Mesendoderm (in vitro differentiated cells): ENCODE data around the gene GVQW3.

ENCODE experiments used
- DNase-seq: peaks from one replicate; pipeline ENCODE4 v3.0.0; 2013
- H2AK5ac ChIP-seq: 2 replicates; pipeline ENCODE4 v1.6.1; 2013; ENCODE audit warnings: low read length, inconsistent platforms
- H2BK120ac ChIP-seq: 2 replicates; pipeline ENCODE4 v1.6.1; 2013; ENCODE audit warnings: low read depth, mild to moderate bottlenecking, low read length, moderate library complexity, mixed read lengths
- H2BK15ac ChIP-seq: replicated peaks from 2 replicates; pipeline ENCODE4 v1.6.1; 2013; ENCODE audit warnings: low read depth, mild to moderate bottlenecking, moderate library complexity
- H2BK5ac ChIP-seq: 2 replicates; pipeline ENCODE4 v1.6.1; 2013; ENCODE audit warnings: low read length, inconsistent platforms
- H3K18ac ChIP-seq: 2 replicates; pipeline ENCODE4 v1.6.1; 2013; ENCODE audit warnings: mild to moderate bottlenecking, low read length, mixed read lengths
- H3K23ac ChIP-seq: one replicate; pipeline ENCODE4 v1.6.1; 2013; ENCODE audit warnings: low read length
- H3K27ac ChIP-seq: 2 replicates; pipeline ENCODE4 v1.5.1; 2013; ENCODE audit warnings: low read depth, mild to moderate bottlenecking, inconsistent platforms, low read length, moderate library complexity
- H3K27me3 ChIP-seq: 2 replicates; pipeline ENCODE4 v1.6.1; 2013; ENCODE audit warnings: low read length, control low read depth, mild to moderate bottlenecking, inconsistent platforms; ENCODE audit not compliant: insufficient read depth, poor library complexity
- H3K36me3 ChIP-seq: 2 replicates; pipeline ENCODE4 v1.6.1; 2013; ENCODE audit warnings: low read length, inconsistent platforms; ENCODE audit not compliant: control insufficient read depth, insufficient read depth
- H3K4ac ChIP-seq: one replicate; pipeline ENCODE4 v1.6.1; 2013; ENCODE audit warnings: low read depth, mild to moderate bottlenecking, low read length, moderate library complexity
- H3K4me1 ChIP-seq: 2 replicates; pipeline ENCODE4 v1.6.1; 2013; ENCODE audit warnings: low read depth, low read length, inconsistent platforms; ENCODE audit not compliant: control insufficient read depth
- H3K4me2 ChIP-seq: 2 replicates; pipeline ENCODE4 v1.6.1; 2013; ENCODE audit warnings: low read length
- H3K4me3 ChIP-seq: 2 replicates; pipeline ENCODE4 v1.5.1; 2013; ENCODE audit warnings: mild to moderate bottlenecking, low read length
- H3K56ac ChIP-seq: one replicate; pipeline ENCODE4 v1.6.1; 2013; ENCODE audit warnings: low read length
- H3K79me1 ChIP-seq: 2 replicates; pipeline ENCODE4 v1.6.1; 2013; ENCODE audit warnings: low read length, inconsistent platforms
- H3K79me2 ChIP-seq: 2 replicates; pipeline ENCODE4 v1.6.1; 2013; ENCODE audit warnings: mild to moderate bottlenecking, low read length; ENCODE audit not compliant: control insufficient read depth, insufficient read depth
- H3K9ac ChIP-seq: 2 replicates; pipeline ENCODE4 v1.6.1; 2013; ENCODE audit warnings: low read length, inconsistent platforms
- H4K5ac ChIP-seq: one replicate; pipeline ENCODE4 v1.6.1; 2013; ENCODE audit warnings: low read length
- H4K8ac ChIP-seq: one replicate; pipeline ENCODE4 v1.6.1; 2013; ENCODE audit warnings: low read depth, mild to moderate bottlenecking, control low read depth, low read length, moderate library complexity
- WGBS: extraction: QIAGEN DNeasy Blood & Tissue Kit; methylation state at CpG from one replicate; pipeline ENCODE4 v1.1.7; 2013; ENCODE audit warnings: low lambda C conversion rate, missing lambda C conversion rate; ENCODE audit not compliant: insufficient coverage; ENCODE audit errors: extremely low coverage; 5-methylcytosine and 5-hydroxymethylcytosine counted together

The GVQW3 gene

GRCh38 chr11:76388408-76388807, 7.3 kb downstream of the GVQW3 start:
- Histone ChIP-seq H3K79me1 (no peaks in the 10 kb centered on the region), H3K27ac (no peak overlapping the region), H3K23ac (no peak overlapping the region), H4K8ac (no peak overlapping the region), H3K4me1 (no peaks in the 10 kb centered on the region), H2BK120ac (no peak overlapping the region), H3K9ac (no peak overlapping the region), H3K79me2 (no peaks in the 10 kb centered on the region), H3K27me3 (no peaks in the 10 kb centered on the region), H2AK5ac (no peak overlapping the region), H3K18ac (no peak overlapping the region), H3K4me3 (no peak overlapping the region), H2BK15ac (no peak overlapping the region), H3K56ac (no peak overlapping the region), H3K4me2 (no peak overlapping the region), H4K5ac (no peak overlapping the region), H3K36me3 (no peaks in the 10 kb centered on the region), H2BK5ac (no peak overlapping the region), H3K4ac (no peak overlapping the region)
- DNase-seq: no peak
- WGBS: no CpG with 5 or more reads among the region's 2 CpGs

DNA sequence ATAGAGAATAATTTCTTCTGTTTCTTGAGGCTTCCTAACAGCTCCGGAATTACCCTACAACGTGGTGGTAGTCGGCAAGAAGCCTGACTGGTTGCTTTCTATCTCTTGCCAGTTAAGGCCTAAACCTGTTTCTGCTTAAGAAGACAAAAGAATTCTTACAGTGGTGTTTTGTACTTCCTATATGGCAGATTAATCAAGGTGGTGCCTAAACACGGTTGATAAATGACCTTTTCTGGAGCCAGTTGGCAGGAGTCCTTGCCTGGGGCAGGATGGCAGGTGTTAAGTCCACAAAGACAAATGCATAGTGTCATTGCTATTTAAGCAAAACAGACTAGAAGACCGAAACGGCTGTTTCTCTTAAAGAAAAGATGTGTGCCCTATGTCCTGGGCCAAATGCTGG, 9.9 kb downstream of the GVQW3 start:
- no CpG with 5 or more reads among the region's 6 CpGs for WGBS
- no peak overlapping the region for H2BK5ac ChIP-seq
- H3K27me3 ChIP-seq: no peaks in the 10 kb centered on the region
- no peak overlapping the region for H3K9ac ChIP-seq
- no peak overlapping the region for H3K56ac ChIP-seq
- no peak overlapping the region for H3K4me2 ChIP-seq
- H2BK15ac ChIP-seq: no peak overlapping the region
- no peak overlapping the region for H4K5ac ChIP-seq
- H3K4ac ChIP-seq: no peak overlapping the region
- no peak overlapping the region for H3K27ac ChIP-seq
- H2BK120ac ChIP-seq: no peak overlapping the region
- H3K79me1 ChIP-seq: no peaks in the 10 kb centered on the region
- no peak overlapping the region for H3K23ac ChIP-seq
- H4K8ac ChIP-seq: no peak overlapping the region
- no peaks in the 10 kb centered on the region for H3K79me2 ChIP-seq
- no peak for DNase-seq
- H2AK5ac ChIP-seq: no peak overlapping the region
- H3K18ac ChIP-seq: no peak overlapping the region
- H3K36me3 ChIP-seq: no peaks in the 10 kb centered on the region
- no peaks in the 10 kb centered on the region for H3K4me1 ChIP-seq
- no peak overlapping the region for H3K4me3 ChIP-seq

- H3K27me3 ChIP-seq: no peaks in the 10 kb centered on the region
- H2AK5ac ChIP-seq: no peak overlapping the region
- H2BK120ac ChIP-seq: no peak overlapping the region
- H3K9ac ChIP-seq: no peak overlapping the region
- no peaks in the 10 kb centered on the region for H3K79me1 ChIP-seq
- WGBS: no CpG with 5 or more reads among the region's 7 CpGs
- H3K79me2 ChIP-seq: no peaks in the 10 kb centered on the region
- no peak overlapping the region for H3K4me3 ChIP-seq
- no peak overlapping the region for H4K8ac ChIP-seq
- DNase-seq: no peak
- H2BK15ac ChIP-seq: no peak overlapping the region
- H3K4me1 ChIP-seq: no peaks in the 10 kb centered on the region
- H3K27ac ChIP-seq: no peak overlapping the region
- H3K56ac ChIP-seq: no peak overlapping the region
- H3K4me2 ChIP-seq: no peak overlapping the region
- H3K23ac ChIP-seq: no peak overlapping the region
- H3K18ac ChIP-seq: no peak overlapping the region
- H3K36me3 ChIP-seq: no peaks in the 10 kb centered on the region
- H2BK5ac ChIP-seq: no peak overlapping the region
- H4K5ac ChIP-seq: no peak overlapping the region
- no peak overlapping the region for H3K4ac ChIP-seq
Measured at GRCh38 chr11:76391811-76392475, 10.8 kb downstream of the GVQW3 start.

- no peak overlapping the region for H3K27ac ChIP-seq
- no peak overlapping the region for H2BK5ac ChIP-seq
- no CpG with 5 or more reads among the region's 1 CpG for WGBS
- H2BK120ac ChIP-seq: no peak overlapping the region
- H3K4me2 ChIP-seq: no peak overlapping the region
- H3K27me3 ChIP-seq: no peaks in the 10 kb centered on the region
- H3K36me3 ChIP-seq: no peaks in the 10 kb centered on the region
- H3K4me1 ChIP-seq: no peaks in the 10 kb centered on the region
- no peaks in the 10 kb centered on the region for H3K79me2 ChIP-seq
- no peak overlapping the region for H3K9ac ChIP-seq
- H4K8ac ChIP-seq: no peak overlapping the region
- no peak for DNase-seq
- H4K5ac ChIP-seq: no peak overlapping the region
- H3K23ac ChIP-seq: no peak overlapping the region
- H3K79me1 ChIP-seq: no peaks in the 10 kb centered on the region
- H3K4ac ChIP-seq: no peak overlapping the region
- H3K56ac ChIP-seq: no peak overlapping the region
- no peak overlapping the region for H3K18ac ChIP-seq
- H2AK5ac ChIP-seq: no peak overlapping the region
- H3K4me3 ChIP-seq: no peak overlapping the region
- no peak overlapping the region for H2BK15ac ChIP-seq
Measured at GRCh38 chr11:76392870-76393269, 11.7 kb downstream of the GVQW3 start.

DNA sequence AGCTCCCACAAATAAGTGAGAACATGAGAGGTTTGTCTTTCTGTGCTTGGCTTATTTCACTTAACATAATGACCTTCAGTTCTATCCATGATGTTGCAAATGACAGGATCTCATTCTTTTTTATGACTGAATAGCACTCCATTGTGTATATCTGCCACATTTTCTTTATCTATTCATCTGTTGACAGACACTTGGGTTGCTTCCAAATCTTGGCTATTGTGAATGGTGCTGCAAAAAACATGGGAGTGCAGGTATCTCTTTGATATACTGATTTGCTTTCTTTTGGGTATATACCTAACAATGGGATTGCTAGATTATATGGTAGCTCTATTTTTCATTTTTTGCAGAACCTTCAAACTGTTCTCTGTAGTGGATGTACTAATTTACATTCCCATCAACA, 13.3 kb downstream of the GVQW3 start:
- no peaks in the 10 kb centered on the region for H3K4me1 ChIP-seq
- H3K4me3 ChIP-seq: no peak overlapping the region
- no peak overlapping the region for H4K8ac ChIP-seq
- no peak overlapping the region for H2BK120ac ChIP-seq
- no peaks in the 10 kb centered on the region for H3K79me2 ChIP-seq
- no peak overlapping the region for H2BK15ac ChIP-seq
- H3K36me3 ChIP-seq: no peaks in the 10 kb centered on the region
- H3K27me3 ChIP-seq: no peaks in the 10 kb centered on the region
- no peaks in the 10 kb centered on the region for H3K79me1 ChIP-seq
- DNase-seq: no peak
- H2AK5ac ChIP-seq: no peak overlapping the region
- H3K56ac ChIP-seq: no peak overlapping the region
- H4K5ac ChIP-seq: no peak overlapping the region
- no peak overlapping the region for H3K18ac ChIP-seq
- no peak overlapping the region for H2BK5ac ChIP-seq
- no peak overlapping the region for H3K23ac ChIP-seq
- H3K4me2 ChIP-seq: no peak overlapping the region
- no peak overlapping the region for H3K9ac ChIP-seq
- H3K4ac ChIP-seq: no peak overlapping the region
- H3K27ac ChIP-seq: no peak overlapping the region

DNA sequence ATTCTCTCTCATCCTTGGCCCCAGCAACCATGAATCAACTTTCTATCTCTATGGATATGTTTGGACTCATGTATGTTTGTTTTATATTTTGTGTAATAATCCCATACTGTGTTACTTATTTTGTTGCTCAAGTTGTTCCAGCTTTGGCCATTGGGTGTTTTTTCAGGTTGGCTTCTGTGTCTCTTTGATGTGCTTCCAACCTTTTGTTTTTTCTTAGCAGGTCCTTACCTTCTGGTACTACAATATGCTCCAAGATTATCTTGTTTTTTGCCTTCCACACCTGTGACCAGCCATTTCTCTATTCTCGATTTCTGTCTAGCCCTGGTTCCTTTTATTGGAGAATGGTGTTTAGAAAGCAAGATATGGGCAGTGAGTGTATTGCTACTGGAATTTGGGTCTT, 14.2 kb downstream of the GVQW3 start:
- no CpG with 5 or more reads among the region's 1 CpG for WGBS

More for the DNA sequence above, 14.2 kb downstream of the GVQW3 start:
- H3K4me3 ChIP-seq: no peak overlapping the region
- no peak overlapping the region for H3K23ac ChIP-seq
- no peaks in the 10 kb centered on the region for H3K4me1 ChIP-seq
- H3K27ac ChIP-seq: no peak overlapping the region
- H3K9ac ChIP-seq: no peak overlapping the region
- no peak for DNase-seq
- no peak overlapping the region for H3K18ac ChIP-seq
- no peak overlapping the region for H2BK120ac ChIP-seq
- no peak overlapping the region for H4K8ac ChIP-seq
- H3K36me3 ChIP-seq: no peaks in the 10 kb centered on the region
- no peak overlapping the region for H2BK5ac ChIP-seq
- H4K5ac ChIP-seq: no peak overlapping the region
- no peaks in the 10 kb centered on the region for H3K27me3 ChIP-seq
- H3K56ac ChIP-seq: no peak overlapping the region
- H3K4ac ChIP-seq: no peak overlapping the region
- H2BK15ac ChIP-seq: no peak overlapping the region
- H2AK5ac ChIP-seq: no peak overlapping the region
- no peaks in the 10 kb centered on the region for H3K79me1 ChIP-seq
- H3K79me2 ChIP-seq: no peaks in the 10 kb centered on the region
- H3K4me2 ChIP-seq: no peak overlapping the region
